DMS114 treated with DMSO at 0.1 percent for 48 hours (cell line): ENCODE data around the gene CXXC1.
"Not testable (repeated sequence)": the region's sequence is repeated elsewhere in the genome, so short reads cannot be mapped to it uniquely, and the experiment has no call there.

Experiments
- DNase-seq: peaks from one replicate; lab custom pipeline; 2025; ENCODE audit not compliant: unreplicated experiment; lab: John Stamatoyannopoulos, UW

The CXXC1 gene

DNA sequence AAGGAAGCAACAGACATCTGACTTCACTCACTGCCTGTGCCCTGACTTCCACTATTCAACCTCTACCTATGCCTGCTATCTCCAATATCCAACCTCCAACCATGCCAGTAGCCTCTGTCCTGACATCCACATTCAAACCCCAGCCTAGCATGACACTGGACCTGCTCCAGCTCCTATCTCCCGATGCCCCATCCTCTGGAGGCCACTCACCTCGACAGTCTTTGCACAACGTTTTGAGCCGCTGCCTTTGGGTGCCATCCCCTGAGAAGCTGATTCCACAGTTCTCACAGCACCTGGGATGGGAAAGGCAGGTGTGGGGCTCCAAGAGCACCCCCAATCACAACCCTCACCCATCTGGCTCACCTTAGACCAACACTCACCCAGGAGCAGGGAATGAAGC, 11.0 kb downstream of the CXXC1 start:
- DNase-seq = no peak

DNA sequence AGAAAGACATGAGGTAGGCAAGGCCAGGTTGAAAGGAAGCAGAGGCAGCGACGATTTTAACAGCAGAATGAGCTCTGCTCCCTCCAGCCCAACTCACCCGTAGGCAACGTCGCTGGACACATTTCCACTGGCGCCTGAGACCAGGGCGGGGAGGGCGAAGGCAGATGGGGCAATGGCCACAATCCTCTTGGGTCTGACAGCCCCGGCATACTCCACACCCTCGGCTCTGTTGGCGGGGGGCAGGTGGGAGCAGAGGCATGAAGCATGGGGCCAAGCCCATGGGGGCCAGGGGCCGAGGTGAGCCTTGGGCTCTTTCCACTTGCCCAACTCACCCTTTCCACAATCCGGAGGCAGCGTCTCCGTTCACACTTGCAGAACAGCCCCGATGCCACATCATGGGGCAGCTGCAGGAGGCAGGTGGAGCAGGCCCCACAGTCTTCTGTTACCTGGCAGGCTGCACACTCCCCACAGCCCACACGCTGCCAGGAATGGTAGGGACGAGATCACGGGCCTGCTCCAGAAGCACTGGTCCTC, 11.9 kb downstream of the CXXC1 start:
- DNase-seq = no peak

GRCh38 chr18:50274941-50275340, 12.6 kb downstream of the CXXC1 start:
- DNase-seq = no peak

DNA sequence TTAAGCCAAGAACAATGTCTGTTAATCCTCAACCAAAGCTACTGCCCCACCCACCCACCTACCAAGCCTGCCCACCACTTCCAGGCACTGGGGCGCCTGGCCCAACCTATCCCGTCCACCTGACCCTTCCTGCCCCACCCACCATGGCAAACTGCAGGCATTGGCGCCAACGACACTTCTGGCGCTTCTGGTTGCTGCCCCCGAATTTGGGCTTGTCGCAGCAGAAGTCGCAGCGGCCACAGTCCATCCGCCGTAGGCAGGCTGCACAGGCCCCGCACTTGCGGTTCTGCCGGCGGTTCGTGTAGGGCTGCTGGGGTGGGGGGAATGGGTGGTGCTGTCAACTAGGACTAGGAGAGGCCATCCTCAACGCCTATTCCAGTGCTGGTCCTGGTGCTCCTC, 13.4 kb downstream of the CXXC1 start:
- DNase-seq = no peak

GRCh38 chr18:50273203-50274043, 14.1 kb downstream of the CXXC1 start:
- no peak for DNase-seq

DNA sequence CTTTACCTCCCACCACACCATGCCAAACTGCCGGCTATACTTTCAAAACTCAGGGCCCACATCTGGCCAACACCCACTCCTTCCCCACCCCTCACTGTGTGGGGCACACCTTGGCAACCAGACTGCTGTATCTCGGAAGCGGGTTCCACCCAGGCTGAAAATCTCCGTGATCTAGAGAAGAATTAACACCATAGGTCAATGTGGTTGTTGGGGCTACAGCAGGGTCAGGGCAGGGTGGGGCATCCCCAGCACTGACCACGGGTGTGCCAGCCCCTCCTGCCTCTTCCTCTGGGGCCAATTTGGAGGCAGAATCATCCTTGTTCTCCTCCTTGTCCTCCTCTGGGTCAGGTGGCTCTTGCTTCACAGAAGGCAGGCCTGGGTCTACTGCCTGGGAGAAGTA, 14.9 kb downstream of the CXXC1 start:
- DNase-seq = no peak

DNA sequence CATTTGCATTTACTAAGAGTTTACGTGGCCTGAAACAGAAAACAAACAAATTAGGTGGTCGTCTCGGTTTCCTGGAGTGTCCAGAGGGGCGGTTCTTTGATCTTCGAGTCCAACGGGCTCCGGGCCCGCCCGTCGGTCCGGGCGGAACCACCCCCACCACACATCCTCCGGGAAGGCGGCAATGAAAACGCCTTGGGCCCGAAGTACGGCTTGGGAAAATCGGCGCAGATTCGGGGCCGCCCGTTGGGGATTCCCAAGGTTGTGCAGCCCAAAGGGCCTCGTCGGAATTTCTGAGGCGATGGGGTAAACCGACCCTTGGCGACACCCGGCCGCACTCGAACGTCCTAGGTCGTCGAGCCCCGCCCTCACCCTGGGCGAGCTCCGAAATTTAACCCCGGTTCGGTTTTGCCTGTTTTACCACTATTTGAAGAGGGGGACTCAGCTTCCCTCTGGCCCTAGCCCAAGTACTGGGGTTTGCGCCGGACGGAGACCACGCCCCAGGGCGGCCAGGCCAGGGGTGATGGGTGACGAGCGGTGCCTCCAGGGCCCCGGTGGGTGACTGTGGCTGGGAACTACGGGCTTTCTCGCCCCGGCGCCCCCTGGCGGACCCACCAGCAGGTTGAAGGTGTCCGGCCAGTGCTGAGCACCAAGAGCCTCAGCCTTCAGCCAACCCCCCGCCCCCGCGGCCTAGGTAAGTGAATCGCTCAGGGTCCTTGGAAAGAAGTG, 19.3 kb downstream of the CXXC1 start:
- DNase-seq = no peak

- DNase-seq = peak; percentile 79
Measured at GRCh38 chr18:50266248-50266704, 21.2 kb downstream of the CXXC1 start, which contains the start of gene CFAP53. CFAP53 (minus strand) TSS chr18:50266495; CDS start chr18:50266404, 91 bp downstream.

GRCh38 chr18:50262977-50263376, 24.5 kb downstream of the CXXC1 start:
- DNase-seq = no peak

DNA sequence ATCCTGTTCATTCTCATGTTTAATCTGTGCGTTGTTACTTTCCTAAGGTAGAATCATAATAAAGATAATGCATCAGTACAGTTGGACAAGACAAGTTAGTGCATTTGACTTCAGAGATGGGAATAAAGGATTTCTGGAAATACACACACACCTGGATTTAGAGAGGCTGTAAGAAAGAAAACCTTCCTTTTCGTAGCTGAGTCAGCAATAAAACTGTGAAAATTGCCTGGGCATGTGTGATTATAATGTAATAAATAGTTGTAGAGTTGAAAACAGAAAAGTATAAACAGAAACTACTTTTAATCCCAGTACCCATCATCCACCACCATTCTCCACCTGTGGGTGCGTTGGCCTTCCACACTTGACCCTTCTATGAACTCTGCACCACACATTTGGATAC, 36.6 kb downstream of the CXXC1 start:
- DNase-seq = no peak

DNA sequence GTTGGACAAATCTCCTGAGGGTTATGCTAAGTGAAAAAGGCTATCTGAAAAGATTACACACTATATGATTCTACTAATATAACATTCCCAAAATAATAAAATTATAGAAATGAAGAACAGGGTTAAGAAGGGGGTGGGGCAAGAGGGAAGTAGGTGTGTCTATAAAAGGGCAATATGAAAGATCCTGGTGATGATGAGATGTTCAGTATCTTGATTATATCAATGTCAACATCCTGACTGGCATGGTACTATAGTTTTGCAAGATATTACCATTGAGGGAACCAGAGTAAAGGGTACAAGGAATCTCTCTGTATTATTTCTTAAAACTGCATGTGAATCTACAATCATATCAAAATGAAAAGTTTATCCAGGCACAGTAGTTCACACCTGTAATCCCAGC, 37.9 kb downstream of the CXXC1 start:
- no peak for DNase-seq

DNA sequence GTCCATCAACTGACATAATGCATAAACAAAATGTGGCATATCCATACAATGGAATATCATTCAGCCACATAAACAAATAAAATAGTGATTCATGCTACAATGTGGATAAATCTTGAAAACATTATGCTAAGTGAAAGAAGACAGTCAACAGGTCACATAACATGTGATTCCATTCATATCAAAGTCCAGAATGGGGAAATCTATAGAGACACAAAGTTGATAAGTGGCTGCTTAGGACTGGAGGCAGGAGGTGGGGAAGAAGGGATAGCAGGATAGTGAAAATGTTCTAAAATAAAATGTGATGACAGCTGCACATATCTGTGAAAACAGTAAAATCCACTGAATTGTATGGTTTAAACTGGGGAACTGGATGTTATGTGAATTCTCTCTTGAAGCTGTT, 39.9 kb downstream of the CXXC1 start:
- no peak for DNase-seq

- not testable (repeated sequence) for DNase-seq
Measured at GRCh38 chr18:50241768-50242167, 45.7 kb downstream of the CXXC1 start.

GRCh38 chr18:50240080-50240563, 47.4 kb downstream of the CXXC1 start:
- no peak for DNase-seq

DNA sequence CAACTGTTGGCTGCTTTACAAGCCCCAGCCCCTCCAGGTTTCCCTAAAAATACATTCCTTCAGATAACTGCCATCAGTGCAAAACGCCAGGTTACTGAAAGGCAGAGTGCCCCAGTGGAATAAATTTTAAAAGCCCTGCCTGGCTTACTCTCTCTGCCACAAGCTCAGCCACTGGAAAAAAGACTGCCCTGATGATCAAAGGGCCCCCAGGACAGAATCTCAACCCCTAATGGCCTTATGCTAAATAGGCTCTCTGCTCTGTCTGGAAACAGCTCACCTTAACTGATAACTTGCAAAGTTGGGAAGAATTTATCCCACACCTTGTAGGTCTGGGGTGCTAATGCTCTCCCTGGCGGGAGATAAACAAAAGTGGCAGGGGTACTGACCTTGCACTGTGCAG, 55.1 kb downstream of the CXXC1 start:
- DNase-seq = no peak
